Ovary (tissue), 9 donors: Measurements from ENCODE around the gene ABCA12. TPM values are rescaled to one million over a fixed set of nuclear protein-coding genes. Genes with fewer than 3 reads are reported as not detected.

Source experiments
- DNase-seq, 5 donors: peaks; one replicate each; pipeline ENCODE4 v3.0.0-alpha.2; 2019 to 2020
- H3K27ac ChIP-seq, 2 donors: fragments of 200-600 bp; one replicate each; pipeline versions ENCODE4 v1.5.1 to v1.8.0; 2019 to 2022
- H3K27me3 ChIP-seq: fragments of 200-600 bp; one replicate; pipeline ENCODE4 v1.8.0; 2022
- H3K36me3 ChIP-seq: fragments of 200-600 bp; sonication (generic); one replicate; pipeline ENCODE4 v1.5.1; 2019
- H3K4me1 ChIP-seq: one replicate; pipeline ENCODE4 v1.8.1; 2013; ENCODE audit warnings: mild to moderate bottlenecking, moderate library complexity; ENCODE audit not compliant: insufficient read depth
- H3K4me3 ChIP-seq: fragments of 200-600 bp; sonication (generic); one replicate; pipeline ENCODE4 v1.5.1; 2017
- H3K9me3 ChIP-seq, 2 donors: fragments of 200-600 bp in 1 of 2; sonication (generic) in 1 of 2; one replicate each; pipeline versions ENCODE4 v1.5.1 to v1.8.1; 2013 to 2019; ENCODE audit warnings: mild to moderate bottlenecking in 1 of 2, moderate library complexity in 1 of 2
- EP300 ChIP-seq: sonication (generic); formaldehyde crosslinking; IDR thresholded peaks from one replicate; pipeline ENCODE4 v1.6.1; 2017; ENCODE audit warnings: antibody characterized with exemption
- POLR2A ChIP-seq: fragments of 450-650 bp; IDR thresholded peaks from one replicate; pipeline ENCODE4 v1.6.1; 2017; ENCODE audit warnings: antibody characterized with exemption, mild to moderate bottlenecking, moderate library complexity
- WGBS, 3 donors: extraction: QIAGEN DNeasy Blood & Tissue Kit in 1 of 3; methylation state at CpG; one replicate each; pipeline versions ENCODE4 v1.1.5 to v1.1.7; 2013 to 2017; 5-methylcytosine and 5-hydroxymethylcytosine counted together
- intact Hi-C, 4 donors: fragments of 100-400 bp; cut with DNase I; formaldehyde crosslinking; loops; one replicate each; pipeline versions ENCODE4 v1.11.0 to v1.15.1; 2022 to 2023
- polyA plus RNA-seq, 2 donors: library from polyadenylated mRNA; stranded (reverse); fragments of 200-250 nt in 1 of 2; fragments of 350-450 nt in 1 of 2; fragmentation: Illumina TruSeq in 1 of 2; extraction: RNeasy Lipid Tissue Mini Kit (QIAGEN cat#74804) in 1 of 2; gene quantifications; one replicate each; pipeline ENCODE4 v1.2.3, GENCODE V29; 2013 to 2014
- total RNA-seq, 7 donors: library from RNA; depleted of rRNA in 2 of 7; stranded (reverse); fragments of >200 nt in 2 of 7; fragmentation: NEBNext Ultra II Directional in 3 of 7; extraction: Animal tissue kit (Norgen Biotek cat#: 25700) in 3 of 7; gene quantifications; one replicate each; pipeline versions ENCODE4 v1.1.0 to v1.2.4, GENCODE V29; 2016 to 2023
- TF ChIP-seq, protein P1 (sequence below), 3 donors: fragments of 450-650 bp in 2 of 3; fragments of 200-600 bp in 1 of 3; IDR thresholded peaks; one replicate each; pipeline versions ENCODE4 v1.5.1 to v1.8.0; 2016 to 2022; ENCODE audit warnings: antibody characterized with exemption in 3 of 3, mild to moderate bottlenecking in 1 of 3
- donor health status: DM: no; HTN: no; CAD: no; lungs with moderate emphysema.
- donor health status: DM: no; HTN: no; CAD: no.
- donor health status: Bipolar disorder and iron deficiency.
- donor health status: DM: yes; HTN: yes; CAD: no.
- donor health status: DM: no; HTN: no; CAD: no.
- donor health status: DM: yes; HTN: yes; CAD: no.

The ABCA12 gene
- total and polyA plus RNA-seq, 9 donors, result 0.02 to 0.25 (median 0.10) TPM; not detected in 4

DNA sequence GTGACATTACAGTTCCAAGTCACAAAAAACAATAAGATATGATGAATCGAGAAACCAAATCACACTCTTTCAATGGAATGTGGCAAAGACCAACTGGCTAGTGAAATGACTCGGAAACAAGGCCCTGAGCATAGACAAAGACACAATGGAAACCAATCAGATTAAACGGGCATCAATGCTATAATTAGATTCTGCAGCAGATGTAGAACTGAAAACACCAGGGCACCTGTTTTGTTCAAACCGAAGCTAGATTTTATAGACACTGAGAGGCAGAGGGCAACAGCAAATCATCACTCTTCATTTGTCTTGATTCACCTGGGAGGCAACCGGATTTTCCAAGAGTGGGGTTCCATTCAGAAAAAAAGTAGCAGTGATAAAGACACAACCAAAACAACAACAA lies 236.1 kb downstream of the ABCA12 start:
- Histone ChIP-seq H3K27me3 (no peaks in the 10 kb centered on the region), H3K27ac (no peak overlapping the region), H3K4me3 (no peak overlapping the region), H3K4me1 (no peaks in the 10 kb centered on the region), H3K36me3 (no peaks in the 10 kb centered on the region), H3K9me3 (no peaks in the 10 kb centered on the region)
- no peak for DNase-seq
- intact Hi-C loops, result no loop called here
- WGBS, 3 donors, result 75 to 82% (median 76%) methylated on average over 5 of the region's 5 CpGs
- TF ChIP-seq POLR2A (no peak), EP300 (no peak)
- TF ChIP-seq, protein P1, sequence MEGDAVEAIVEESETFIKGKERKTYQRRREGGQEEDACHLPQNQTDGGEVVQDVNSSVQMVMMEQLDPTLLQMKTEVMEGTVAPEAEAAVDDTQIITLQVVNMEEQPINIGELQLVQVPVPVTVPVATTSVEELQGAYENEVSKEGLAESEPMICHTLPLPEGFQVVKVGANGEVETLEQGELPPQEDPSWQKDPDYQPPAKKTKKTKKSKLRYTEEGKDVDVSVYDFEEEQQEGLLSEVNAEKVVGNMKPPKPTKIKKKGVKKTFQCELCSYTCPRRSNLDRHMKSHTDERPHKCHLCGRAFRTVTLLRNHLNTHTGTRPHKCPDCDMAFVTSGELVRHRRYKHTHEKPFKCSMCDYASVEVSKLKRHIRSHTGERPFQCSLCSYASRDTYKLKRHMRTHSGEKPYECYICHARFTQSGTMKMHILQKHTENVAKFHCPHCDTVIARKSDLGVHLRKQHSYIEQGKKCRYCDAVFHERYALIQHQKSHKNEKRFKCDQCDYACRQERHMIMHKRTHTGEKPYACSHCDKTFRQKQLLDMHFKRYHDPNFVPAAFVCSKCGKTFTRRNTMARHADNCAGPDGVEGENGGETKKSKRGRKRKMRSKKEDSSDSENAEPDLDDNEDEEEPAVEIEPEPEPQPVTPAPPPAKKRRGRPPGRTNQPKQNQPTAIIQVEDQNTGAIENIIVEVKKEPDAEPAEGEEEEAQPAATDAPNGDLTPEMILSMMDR (IDR thresholded peaks at IDR 0.05), result no peak

DNA sequence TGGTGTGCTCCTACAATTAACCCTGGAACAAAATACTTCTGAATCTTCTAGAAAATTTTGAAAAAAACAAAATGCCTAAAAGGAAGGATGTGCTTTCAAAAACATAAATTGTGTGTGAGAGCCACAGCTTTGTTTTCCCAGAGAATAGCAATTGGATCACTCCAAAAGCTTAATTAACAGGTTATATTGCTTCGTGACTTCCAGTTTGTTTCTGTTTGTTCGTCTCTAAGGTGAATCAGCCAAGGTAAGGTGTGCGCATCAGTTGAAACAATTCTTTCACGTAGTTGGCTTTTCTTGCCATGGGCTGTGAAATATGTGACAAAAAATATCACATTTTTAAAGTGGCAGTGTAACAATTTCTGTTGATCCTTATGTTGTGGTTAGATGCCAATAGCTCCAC lies 238.7 kb downstream of the ABCA12 start:
- Histone ChIP-seq H3K36me3 (no peaks in the 10 kb centered on the region), H3K9me3 (no peaks in the 10 kb centered on the region), H3K4me3 (no peak overlapping the region), H3K27ac (no peak overlapping the region), H3K27me3 (no peaks in the 10 kb centered on the region), H3K4me1 (no peaks in the 10 kb centered on the region)
- no peak for DNase-seq
- 73 to 84% (median 80%) methylated on average over 4 of the region's 4 CpGs for WGBS, 3 donors
- intact Hi-C loops, result no loop called here
- TF ChIP-seq EP300, result no peak
- TF ChIP-seq, protein P1 (IDR thresholded peaks at IDR 0.05), result no peak
- no peak for TF ChIP-seq POLR2A

DNA sequence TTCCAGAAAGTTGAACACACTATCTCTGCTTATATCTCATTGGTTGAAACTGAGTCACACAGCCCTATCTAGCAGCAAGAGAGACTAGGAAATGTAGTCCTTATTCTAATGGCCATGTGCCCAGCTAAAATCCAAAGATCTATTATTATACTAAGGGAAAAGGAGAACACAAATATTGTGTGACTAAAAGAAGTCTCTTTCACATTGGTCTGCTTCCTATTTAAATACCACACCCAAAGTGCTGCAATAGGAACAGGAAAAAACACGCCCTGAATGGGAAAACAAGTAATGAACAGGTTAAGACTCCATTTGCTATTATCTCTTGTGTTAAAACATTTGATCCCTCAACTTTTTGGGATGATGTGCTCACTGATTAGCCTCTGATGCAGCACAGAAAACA lies 242.2 kb downstream of the ABCA12 start:
- Histone ChIP-seq H3K4me3 (no peak overlapping the region), H3K9me3 (no peaks in the 10 kb centered on the region)
- 88 to 96% (median 91%) methylated on average over 1 of the region's 1 CpG for WGBS, 3 donors

DNA sequence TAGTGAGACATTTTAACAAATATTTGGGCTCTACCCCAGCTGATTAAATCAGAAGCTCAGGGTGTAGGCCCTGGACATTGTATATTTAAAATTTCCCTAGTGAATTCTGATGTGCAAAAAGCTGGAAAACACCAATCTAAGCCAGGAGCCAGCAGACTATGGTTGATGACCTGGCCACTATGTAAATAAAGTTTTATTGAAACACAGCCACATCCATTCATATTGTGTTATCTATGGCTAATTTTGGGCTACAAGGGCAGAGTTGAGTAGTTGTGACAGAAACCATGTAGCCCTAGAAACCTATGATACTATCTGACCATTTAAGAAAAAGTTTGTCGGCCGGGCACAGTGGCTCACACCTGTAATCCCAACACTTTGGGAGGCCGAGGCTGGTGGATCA lies 243.0 kb downstream of the ABCA12 start:
- H3K9me3 ChIP-seq, result no peaks in the 10 kb centered on the region
- no peak for DNase-seq
- TF ChIP-seq POLR2A (no peak), EP300 (no peak)
- TF ChIP-seq, protein P1 (IDR thresholded peaks at IDR 0.05), result no peak
- H3K27me3 ChIP-seq, result no peaks in the 10 kb centered on the region
- 90 to 99% (median 97%) methylated on average over 3 of the region's 3 CpGs for WGBS, 3 donors
- no peak overlapping the region for H3K27ac ChIP-seq
- H3K4me3 ChIP-seq, result no peak overlapping the region
- H3K36me3 ChIP-seq, result no peaks in the 10 kb centered on the region
- H3K4me1 ChIP-seq, result no peaks in the 10 kb centered on the region
- intact Hi-C loops, result no loop called here

More for the DNA sequence above, 242.2 kb downstream of the ABCA12 start:
- no peaks in the 10 kb centered on the region for H3K27me3 ChIP-seq
- intact Hi-C loops, result no loop called here
- H3K27ac ChIP-seq, result no peak overlapping the region
- no peak for DNase-seq
- H3K36me3 ChIP-seq, result no peaks in the 10 kb centered on the region
- no peaks in the 10 kb centered on the region for H3K4me1 ChIP-seq
- TF ChIP-seq EP300 (no peak), POLR2A (no peak)
- TF ChIP-seq, protein P1 (IDR thresholded peaks at IDR 0.05), result no peak

DNA sequence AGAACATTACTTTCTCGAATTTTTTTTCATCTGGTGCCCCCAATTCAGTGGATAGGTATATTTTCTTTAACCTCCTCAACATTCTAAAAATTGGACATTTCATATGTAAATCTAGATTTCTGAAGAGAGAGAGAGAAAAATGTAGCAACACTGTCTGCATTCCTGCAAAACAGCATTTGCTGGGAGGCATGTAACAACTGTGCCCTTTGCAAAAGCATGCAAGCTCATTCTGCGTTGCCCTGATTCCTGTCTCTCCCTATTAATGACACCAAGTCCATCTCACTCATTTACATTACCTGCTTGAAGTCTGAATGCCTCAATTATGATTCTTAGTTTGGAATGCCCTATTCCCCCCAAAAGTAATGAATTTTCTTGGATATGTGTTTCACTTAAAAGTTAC lies 249.1 kb downstream of the ABCA12 start:
- H3K4me3 ChIP-seq, result no peak overlapping the region
- no peaks in the 10 kb centered on the region for H3K27me3 ChIP-seq
- no peaks in the 10 kb centered on the region for H3K36me3 ChIP-seq
- no peaks in the 10 kb centered on the region for H3K9me3 ChIP-seq
- no peak overlapping the region for H3K27ac ChIP-seq
- no peaks in the 10 kb centered on the region for H3K4me1 ChIP-seq
- intact Hi-C loops, result no loop called here
- no peak for TF ChIP-seq POLR2A
- TF ChIP-seq, protein P1 (IDR thresholded peaks at IDR 0.05), result no peak
- TF ChIP-seq EP300, result no peak
- DNase-seq, result no peak
- 78% methylated on average over 2 of the region's 2 CpGs for WGBS, 3 donors
